ENCODE measurements around the gene NRTN. TPM values are rescaled to one million over a fixed set of nuclear protein-coding genes. Genes with fewer than 3 reads are reported as not detected.

Gene NRTN
- total RNA-seq, 1 experiment from 2014 or later = 2.6 TPM

GRCh38 chr19:5811117-5811516 lies 6.2 kb downstream of the NRTN start:
- no peaks in the 10 kb centered on the region for H3K27me3 ChIP-seq (replicated peaks; ENCODE audit: control insufficient read depth, insufficient read depth, low read length)
- no peaks in the 10 kb centered on the region for H3K27me3 Mint-ChIP-seq (ENCODE audit: insufficient read depth, unreplicated experiment)
- ChIA-PET CTCF (no interaction called here), POLR2A (no interaction called here)
- no peak for DNase-seq
- H3K36me3 ChIP-seq (ENCODE audit: control insufficient read depth, insufficient read depth, low read length) = no peaks in the 10 kb centered on the region
- H3K4me3 Mint-ChIP-seq (ENCODE audit: unreplicated experiment) = no peak overlapping the region
- TF ChIP-seq, protein P1, sequence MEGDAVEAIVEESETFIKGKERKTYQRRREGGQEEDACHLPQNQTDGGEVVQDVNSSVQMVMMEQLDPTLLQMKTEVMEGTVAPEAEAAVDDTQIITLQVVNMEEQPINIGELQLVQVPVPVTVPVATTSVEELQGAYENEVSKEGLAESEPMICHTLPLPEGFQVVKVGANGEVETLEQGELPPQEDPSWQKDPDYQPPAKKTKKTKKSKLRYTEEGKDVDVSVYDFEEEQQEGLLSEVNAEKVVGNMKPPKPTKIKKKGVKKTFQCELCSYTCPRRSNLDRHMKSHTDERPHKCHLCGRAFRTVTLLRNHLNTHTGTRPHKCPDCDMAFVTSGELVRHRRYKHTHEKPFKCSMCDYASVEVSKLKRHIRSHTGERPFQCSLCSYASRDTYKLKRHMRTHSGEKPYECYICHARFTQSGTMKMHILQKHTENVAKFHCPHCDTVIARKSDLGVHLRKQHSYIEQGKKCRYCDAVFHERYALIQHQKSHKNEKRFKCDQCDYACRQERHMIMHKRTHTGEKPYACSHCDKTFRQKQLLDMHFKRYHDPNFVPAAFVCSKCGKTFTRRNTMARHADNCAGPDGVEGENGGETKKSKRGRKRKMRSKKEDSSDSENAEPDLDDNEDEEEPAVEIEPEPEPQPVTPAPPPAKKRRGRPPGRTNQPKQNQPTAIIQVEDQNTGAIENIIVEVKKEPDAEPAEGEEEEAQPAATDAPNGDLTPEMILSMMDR (IDR thresholded peaks at IDR 0.05; ENCODE audit: insufficient read depth in 1 of 2, low read depth in 1 of 2, low read length in 1 of 2, severe bottlenecking in 1 of 2, unreplicated experiment in 1 of 2) = no peak
- no peaks in the 10 kb centered on the region for H3K36me3 Mint-ChIP-seq (ENCODE audit: insufficient read depth, unreplicated experiment)
- no peak overlapping the region for H3K4me3 ChIP-seq (ENCODE audit: low read depth, low read length)
- H3K4me1 Mint-ChIP-seq (ENCODE audit: low read depth, unreplicated experiment) = no peaks in the 10 kb centered on the region
- H3K9me3 Mint-ChIP-seq (ENCODE audit: unreplicated experiment) = no peaks in the 10 kb centered on the region
- intact Hi-C loops (cut with micrococcal nuclease; ENCODE audit: unreplicated experiment) = no loop called here
- H3K9me3 ChIP-seq = no peaks in the 10 kb centered on the region
- no peaks in the 10 kb centered on the region for H3K4me1 ChIP-seq
- no peak overlapping the region for H3K27ac Mint-ChIP-seq (ENCODE audit: unreplicated experiment)
- no TSS peak for BruUV-seq (replicated peaks)

- intact Hi-C loops (cut with micrococcal nuclease; ENCODE audit: unreplicated experiment) = no loop called here
- DNase-seq = no peak
- Histone ChIP-seq H3K9me3 (no peaks in the 10 kb centered on the region), H3K36me3 (ENCODE audit: control insufficient read depth, insufficient read depth, low read length) (no peaks in the 10 kb centered on the region), H3K4me3 (ENCODE audit: low read depth, low read length) (no peak overlapping the region), H3K4me1 (no peaks in the 10 kb centered on the region), H3K27me3 (replicated peaks; ENCODE audit: control insufficient read depth, insufficient read depth, low read length) (no peaks in the 10 kb centered on the region)
- ChIA-PET CTCF (interaction anchor here (1.2 kb wide), 1 partner anchor 11 kb away, joined by 3 read pairs; no protein-coding TSS in a partner anchor), POLR2A (no interaction called here)
- Mint-ChIP-seq H3K27ac (ENCODE audit: unreplicated experiment) (no peak overlapping the region), H3K4me1 (ENCODE audit: low read depth, unreplicated experiment) (no peaks in the 10 kb centered on the region), H3K4me3 (ENCODE audit: unreplicated experiment) (no peak overlapping the region), H3K27me3 (ENCODE audit: insufficient read depth, unreplicated experiment) (no peaks in the 10 kb centered on the region), H3K9me3 (ENCODE audit: unreplicated experiment) (no peaks in the 10 kb centered on the region), H3K36me3 (ENCODE audit: insufficient read depth, unreplicated experiment) (no peaks in the 10 kb centered on the region)
- BruUV-seq (replicated peaks) = no TSS peak
- TF ChIP-seq, protein P1 (IDR thresholded peaks at IDR 0.05; ENCODE audit: insufficient read depth in 1 of 2, low read depth in 1 of 2, low read length in 1 of 2, severe bottlenecking in 1 of 2, unreplicated experiment in 1 of 2) = no peak
Observed at GRCh38 chr19:5814123-5814851, 9.4 kb downstream of the NRTN start.

- no peak overlapping the region for H3K4me3 ChIP-seq (ENCODE audit: low read depth, low read length)
- no peaks in the 10 kb centered on the region for H3K27me3 ChIP-seq (replicated peaks; ENCODE audit: control insufficient read depth, insufficient read depth, low read length)
- no peaks in the 10 kb centered on the region for H3K27me3 Mint-ChIP-seq (ENCODE audit: insufficient read depth, unreplicated experiment)
- H3K4me1 Mint-ChIP-seq (ENCODE audit: low read depth, unreplicated experiment) = no peaks in the 10 kb centered on the region
- no peaks in the 10 kb centered on the region for H3K9me3 ChIP-seq
- intact Hi-C loops (cut with micrococcal nuclease; ENCODE audit: unreplicated experiment) = no loop called here
- TF ChIP-seq, protein P1 (IDR thresholded peaks at IDR 0.05; ENCODE audit: insufficient read depth in 1 of 2, low read depth in 1 of 2, low read length in 1 of 2, severe bottlenecking in 1 of 2, unreplicated experiment in 1 of 2) = no peak
- no TSS peak for BruUV-seq (replicated peaks)
- POLR2A ChIA-PET = no interaction called here
- DNase-seq = no peak
- no peaks in the 10 kb centered on the region for H3K9me3 Mint-ChIP-seq (ENCODE audit: unreplicated experiment)
- H3K36me3 ChIP-seq (ENCODE audit: control insufficient read depth, insufficient read depth, low read length) = no peaks in the 10 kb centered on the region
- CTCF ChIA-PET = interaction anchor here (1.2 kb wide), 1 partner anchor 11 kb away, joined by 3 read pairs; no protein-coding TSS in a partner anchor
- H3K27ac Mint-ChIP-seq (ENCODE audit: unreplicated experiment) = no peak overlapping the region
- no peaks in the 10 kb centered on the region for H3K4me1 ChIP-seq
- H3K36me3 Mint-ChIP-seq (ENCODE audit: insufficient read depth, unreplicated experiment) = no peaks in the 10 kb centered on the region
- H3K4me3 Mint-ChIP-seq (ENCODE audit: unreplicated experiment) = no peak overlapping the region
Observed at GRCh38 chr19:5814852-5815246, 10.0 kb downstream of the NRTN start.

All from Caco-2 (cell line).